Loucy (cell line): ENCODE results near the gene ZKSCAN1.

ENCODE experiments used
- CTCF ChIP-seq: fragments of 200-600 bp; sonication (generic); conservative IDR thresholded peaks from 2 replicates; pipeline ENCODE4 v1.5.1; 2014; ENCODE audit warnings: mild to moderate bottlenecking, antibody characterized with exemption, low read length
- EZH2phosphoT487 ChIP-seq: fragments of 200-600 bp; IDR thresholded peaks from 2 replicates; pipeline ENCODE4 v1.6.1; 2018; ENCODE audit warnings: antibody characterized with exemption, mild to moderate bottlenecking, moderate library complexity, borderline replicate concordance

- TF ChIP-seq EZH2phosphoT487: no peak
- no peak for TF ChIP-seq CTCF
Observed at GRCh38 chr7:100087055-100087750, 71.8 kb downstream of the ZKSCAN1 start.
